ENCODE data around the gene FOXL1.
"Not testable (repeated sequence)": the region's sequence is repeated elsewhere in the genome, so short reads cannot be mapped to it uniquely, and the experiment has no call there.

Gene FOXL1

DNA sequence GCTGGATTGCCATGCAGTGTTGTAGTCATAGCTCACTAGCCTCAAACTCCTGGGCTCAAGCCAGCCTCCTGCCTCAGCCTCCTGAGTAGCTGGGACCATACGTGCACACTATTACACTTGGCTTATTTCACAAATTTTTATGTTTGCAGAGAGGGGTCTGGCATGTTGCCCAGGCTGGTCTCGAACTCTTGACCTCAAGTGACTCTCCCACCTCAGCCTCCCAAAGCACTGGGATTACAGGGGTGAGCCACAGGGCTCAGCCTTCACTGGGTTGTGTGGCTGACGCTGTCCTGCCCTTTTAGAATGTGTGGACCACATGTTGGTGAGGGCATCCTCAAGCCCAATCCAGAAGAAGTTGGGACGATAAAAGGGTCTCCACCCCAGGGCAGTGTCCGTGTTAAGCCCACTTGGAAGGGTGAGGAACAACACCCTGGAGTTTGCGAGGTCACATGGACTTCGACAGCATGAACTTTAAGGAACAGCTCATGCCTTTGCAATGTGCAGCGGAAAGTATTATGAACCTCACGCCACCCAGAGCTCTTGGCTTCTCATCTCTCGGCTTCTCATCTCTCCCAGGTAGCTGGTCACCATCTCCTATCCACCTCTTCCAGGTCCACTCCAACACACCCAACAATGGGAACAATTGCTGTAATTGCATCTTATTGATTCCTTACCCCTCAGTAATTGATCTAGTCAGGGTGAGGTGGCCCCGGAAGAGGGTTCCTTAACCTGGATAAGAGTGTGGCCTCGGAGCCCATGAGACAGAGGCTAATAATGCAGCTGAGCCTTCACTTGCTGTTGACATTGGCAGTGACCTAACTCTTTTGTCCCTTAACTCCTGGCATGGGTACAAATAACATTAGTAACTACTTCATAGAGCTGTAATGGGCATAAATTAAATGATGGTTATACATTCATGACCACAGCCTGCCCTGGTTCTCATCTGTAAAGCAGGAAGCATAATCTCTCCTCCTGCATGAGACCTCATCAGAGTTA lies 6.7 kb downstream of the FOXL1 start:
- Histone ChIP-seq H3K4me3 (ENCODE audit: insufficient read length, low read depth) (no peak overlapping the region), H3K9ac (ENCODE audit: insufficient read length, low read depth) (no peak overlapping the region), H3K9me3 (ENCODE audit: insufficient read depth, low read length) (no peaks in the 10 kb centered on the region), H3K36me3 (ENCODE audit: insufficient read depth, insufficient read length, low read length) (no peaks in the 10 kb centered on the region), H3K4me1 (ENCODE audit: insufficient read depth, insufficient read length) (no peaks in the 10 kb centered on the region), H3K27me3 (ENCODE audit: insufficient read depth, insufficient read length) (peaks cover 44% of the 10 kb centered on the region)
- DNase-seq (ENCODE audit: low read depth, low spot score) = no peak
- TF ChIP-seq SUZ12 (IDR thresholded peaks at IDR 0.05; ENCODE audit: extremely low read depth, insufficient read depth, insufficient read length) (no peak), ZNF274 (IDR thresholded peaks at IDR 0.05; ENCODE audit: low read depth, low read length) (no peak), YY1 (IDR thresholded peaks at IDR 0.05; ENCODE audit: insufficient read depth, insufficient read length) (no peak)

DNA sequence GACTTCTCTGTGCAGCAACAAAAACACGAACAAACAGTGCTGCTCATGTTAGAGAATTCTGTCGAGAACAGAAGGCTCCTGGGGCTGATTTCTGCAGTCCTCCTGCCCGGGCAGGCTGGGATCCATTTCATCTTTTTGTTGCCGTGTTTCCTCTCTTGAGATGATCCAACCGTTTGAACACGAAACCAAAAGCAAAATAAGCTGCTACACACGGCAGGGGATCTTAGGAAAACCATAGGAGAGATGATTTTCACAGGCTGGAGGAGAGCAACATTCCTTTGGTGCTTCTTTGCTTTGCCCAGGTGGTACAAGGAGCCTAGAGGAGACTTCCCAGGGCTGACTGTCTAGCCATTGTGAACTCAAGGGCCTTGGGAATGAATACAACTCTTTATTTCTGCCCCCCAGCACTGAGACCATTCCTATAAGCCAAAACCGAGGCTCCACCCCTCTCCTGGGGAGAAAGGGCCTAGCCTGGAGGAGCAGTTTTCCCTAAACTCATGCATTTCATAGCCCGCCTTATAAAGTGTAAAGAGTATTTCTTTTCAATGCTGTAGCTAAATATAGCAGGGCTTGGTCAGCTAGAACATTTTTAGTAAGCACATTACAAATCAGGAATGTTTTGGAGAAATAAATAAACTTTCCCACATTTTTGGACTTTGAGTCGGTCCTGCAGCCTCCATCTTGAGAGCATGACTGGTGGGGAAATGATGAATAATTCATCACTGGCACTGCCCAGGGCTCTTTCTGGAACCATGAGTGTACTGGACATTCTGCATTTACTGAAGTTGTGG lies 7.7 kb downstream of the FOXL1 start:
- Histone ChIP-seq H3K9ac (ENCODE audit: insufficient read length, low read depth) (no peak overlapping the region), H3K9me3 (ENCODE audit: insufficient read depth, low read length) (no peaks in the 10 kb centered on the region), H3K4me1 (ENCODE audit: insufficient read depth, insufficient read length) (no peaks in the 10 kb centered on the region), H3K36me3 (ENCODE audit: insufficient read depth, insufficient read length, low read length) (no peaks in the 10 kb centered on the region), H3K27me3 (ENCODE audit: insufficient read depth, insufficient read length) (peaks cover 34% of the 10 kb centered on the region), H3K4me3 (ENCODE audit: insufficient read length, low read depth) (no peak overlapping the region)
- TF ChIP-seq YY1 (IDR thresholded peaks at IDR 0.05; ENCODE audit: insufficient read depth, insufficient read length) (no peak), ZNF274 (IDR thresholded peaks at IDR 0.05; ENCODE audit: low read depth, low read length) (no peak), SUZ12 (IDR thresholded peaks at IDR 0.05; ENCODE audit: extremely low read depth, insufficient read depth, insufficient read length) (no peak)
- no peak for DNase-seq (ENCODE audit: low read depth, low spot score)

- TF ChIP-seq ZNF274 (IDR thresholded peaks at IDR 0.05; ENCODE audit: low read depth, low read length) (no peak), YY1 (IDR thresholded peaks at IDR 0.05; ENCODE audit: insufficient read depth, insufficient read length) (no peak), SUZ12 (IDR thresholded peaks at IDR 0.05; ENCODE audit: extremely low read depth, insufficient read depth, insufficient read length) (no peak)
- DNase-seq (ENCODE audit: low read depth, low spot score) = no peak
Measured at GRCh38 chr16:86587487-86587886, 9.1 kb downstream of the FOXL1 start.

GRCh38 chr16:86587955-86588354 lies 9.6 kb downstream of the FOXL1 start:
- H3K9ac ChIP-seq (ENCODE audit: insufficient read length, low read depth); H3K4me1 ChIP-seq (ENCODE audit: insufficient read depth, insufficient read length); H3K9me3 ChIP-seq (ENCODE audit: insufficient read depth, low read length); H3K36me3 ChIP-seq (ENCODE audit: insufficient read depth, insufficient read length, low read length); H3K4me3 ChIP-seq (ENCODE audit: insufficient read length, low read depth); DNase-seq (ENCODE audit: low read depth, low spot score): not testable (repeated sequence)
- H3K27me3 ChIP-seq (ENCODE audit: insufficient read depth, insufficient read length) = peaks cover 18% of the 10 kb centered on the region

More at GRCh38 chr16:86587487-86587886, 9.1 kb downstream of the FOXL1 start:
- Histone ChIP-seq H3K9me3 (ENCODE audit: insufficient read depth, low read length) (no peaks in the 10 kb centered on the region), H3K27me3 (ENCODE audit: insufficient read depth, insufficient read length) (peaks cover 19% of the 10 kb centered on the region), H3K9ac (ENCODE audit: insufficient read length, low read depth) (no peak overlapping the region), H3K4me1 (ENCODE audit: insufficient read depth, insufficient read length) (no peaks in the 10 kb centered on the region), H3K36me3 (ENCODE audit: insufficient read depth, insufficient read length, low read length) (no peaks in the 10 kb centered on the region), H3K4me3 (ENCODE audit: insufficient read length, low read depth) (no peak overlapping the region)

DNA sequence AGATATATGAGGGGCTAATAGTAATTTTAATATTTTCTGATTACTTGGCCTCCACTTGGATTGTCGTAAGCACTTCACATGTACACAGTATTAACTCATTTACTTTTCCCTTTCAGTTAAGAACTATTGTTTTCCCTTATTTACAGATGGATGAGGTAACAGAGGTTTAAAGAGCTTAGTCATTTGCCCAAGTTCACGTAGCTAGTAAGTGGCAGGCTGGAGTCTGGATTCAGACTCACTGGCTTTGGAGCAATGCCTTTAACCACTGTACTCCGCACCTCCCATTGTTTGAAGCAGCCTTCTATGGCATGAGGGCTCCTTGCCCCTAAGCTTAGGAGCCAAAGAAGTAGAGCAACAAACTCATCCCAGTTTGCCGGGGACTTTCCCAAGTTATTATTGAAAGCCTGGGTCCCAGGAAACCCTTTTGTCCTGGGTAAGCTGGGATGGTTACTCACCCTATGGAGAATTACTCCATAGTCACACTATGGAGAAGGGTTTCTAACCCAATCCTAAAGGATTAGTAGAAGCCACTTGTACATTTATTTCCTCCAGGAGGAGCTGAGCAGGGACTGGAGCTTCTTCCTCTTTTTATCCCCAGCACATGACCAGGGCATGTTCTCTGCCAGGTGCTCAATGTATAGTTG lies 12.3 kb downstream of the FOXL1 start:
- peaks cover 3% of the 10 kb centered on the region for H3K27me3 ChIP-seq (ENCODE audit: insufficient read depth, insufficient read length)
- peaks cover 4% of the 10 kb centered on the region for H3K4me1 ChIP-seq (ENCODE audit: insufficient read depth, insufficient read length)
- no peaks in the 10 kb centered on the region for H3K9me3 ChIP-seq (ENCODE audit: insufficient read depth, low read length)
- no peak for TF ChIP-seq ZNF274 (IDR thresholded peaks at IDR 0.05; ENCODE audit: low read depth, low read length)
- TF ChIP-seq SUZ12 (IDR thresholded peaks at IDR 0.05; ENCODE audit: extremely low read depth, insufficient read depth, insufficient read length) = no peak
- TF ChIP-seq YY1 (IDR thresholded peaks at IDR 0.05; ENCODE audit: insufficient read depth, insufficient read length) = no peak
- DNase-seq (ENCODE audit: low read depth, low spot score) = no peak
- no peak overlapping the region for H3K4me3 ChIP-seq (ENCODE audit: insufficient read length, low read depth)
- no peaks in the 10 kb centered on the region for H3K36me3 ChIP-seq (ENCODE audit: insufficient read depth, insufficient read length, low read length)
- H3K9ac ChIP-seq (ENCODE audit: insufficient read length, low read depth) = no peak overlapping the region

DNA sequence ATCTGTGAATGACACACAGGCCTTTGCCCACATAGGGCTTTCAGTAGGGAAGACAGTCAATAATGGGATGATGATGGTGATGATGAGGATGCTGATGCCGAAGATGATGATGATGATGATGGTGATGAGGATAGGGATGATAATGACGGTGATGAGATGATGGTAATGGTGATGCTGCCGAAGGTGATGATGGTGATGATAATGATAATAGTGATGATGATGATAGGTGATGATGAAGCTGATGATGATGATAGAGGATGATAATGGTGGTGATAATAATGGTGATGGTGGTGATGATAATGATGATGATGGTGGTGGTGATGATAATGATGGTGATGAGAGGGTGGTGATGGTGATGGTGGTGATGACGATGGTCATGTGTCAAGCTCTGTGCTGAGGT lies 12.9 kb downstream of the FOXL1 start:
- Histone ChIP-seq H3K36me3 (ENCODE audit: insufficient read depth, insufficient read length, low read length) (no peaks in the 10 kb centered on the region), H3K9ac (ENCODE audit: insufficient read length, low read depth) (no peak overlapping the region), H3K9me3 (ENCODE audit: insufficient read depth, low read length) (no peaks in the 10 kb centered on the region), H3K4me1 (ENCODE audit: insufficient read depth, insufficient read length) (peaks cover 4% of the 10 kb centered on the region), H3K4me3 (ENCODE audit: insufficient read length, low read depth) (no peak overlapping the region), H3K27me3 (ENCODE audit: insufficient read depth, insufficient read length) (peaks cover 3% of the 10 kb centered on the region)
- no peak for TF ChIP-seq SUZ12 (IDR thresholded peaks at IDR 0.05; ENCODE audit: extremely low read depth, insufficient read depth, insufficient read length)
- no peak for TF ChIP-seq ZNF274 (IDR thresholded peaks at IDR 0.05; ENCODE audit: low read depth, low read length)
- no peak for DNase-seq (ENCODE audit: low read depth, low spot score)

All from NT2/D1 (cell line).